ENCODE results near the gene SYNGR1.

DNA sequence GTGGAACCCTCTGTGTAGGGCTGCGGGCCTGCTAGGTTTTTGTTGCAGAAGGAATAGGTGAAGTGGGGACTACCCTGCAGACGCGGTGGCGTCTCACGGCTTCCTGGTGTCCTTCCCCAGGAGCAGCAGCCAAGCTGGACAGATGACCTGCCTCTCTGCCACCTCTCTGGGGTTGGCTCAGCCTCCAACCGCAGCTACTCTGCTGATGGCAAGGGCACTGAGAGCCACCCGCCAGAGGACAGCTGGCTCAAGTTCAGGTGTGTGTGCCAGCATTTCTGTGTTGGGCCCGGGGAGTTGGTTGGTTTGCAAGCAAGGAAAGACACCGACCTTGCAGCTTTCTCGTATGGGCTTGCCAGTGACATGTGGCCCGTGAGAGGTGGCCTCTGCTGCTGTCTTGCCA is 65.1 kb downstream of the SYNGR1 start:
- TF ChIP-seq, protein P1, sequence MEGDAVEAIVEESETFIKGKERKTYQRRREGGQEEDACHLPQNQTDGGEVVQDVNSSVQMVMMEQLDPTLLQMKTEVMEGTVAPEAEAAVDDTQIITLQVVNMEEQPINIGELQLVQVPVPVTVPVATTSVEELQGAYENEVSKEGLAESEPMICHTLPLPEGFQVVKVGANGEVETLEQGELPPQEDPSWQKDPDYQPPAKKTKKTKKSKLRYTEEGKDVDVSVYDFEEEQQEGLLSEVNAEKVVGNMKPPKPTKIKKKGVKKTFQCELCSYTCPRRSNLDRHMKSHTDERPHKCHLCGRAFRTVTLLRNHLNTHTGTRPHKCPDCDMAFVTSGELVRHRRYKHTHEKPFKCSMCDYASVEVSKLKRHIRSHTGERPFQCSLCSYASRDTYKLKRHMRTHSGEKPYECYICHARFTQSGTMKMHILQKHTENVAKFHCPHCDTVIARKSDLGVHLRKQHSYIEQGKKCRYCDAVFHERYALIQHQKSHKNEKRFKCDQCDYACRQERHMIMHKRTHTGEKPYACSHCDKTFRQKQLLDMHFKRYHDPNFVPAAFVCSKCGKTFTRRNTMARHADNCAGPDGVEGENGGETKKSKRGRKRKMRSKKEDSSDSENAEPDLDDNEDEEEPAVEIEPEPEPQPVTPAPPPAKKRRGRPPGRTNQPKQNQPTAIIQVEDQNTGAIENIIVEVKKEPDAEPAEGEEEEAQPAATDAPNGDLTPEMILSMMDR (IDR thresholded peaks at IDR 0.05) = no peak
- TF ChIP-seq POLR2A (IDR thresholded peaks at IDR 0.05) = no peak
- no peak for TF ChIP-seq EP300 (IDR thresholded peaks at IDR 0.05)
